Measurements from ENCODE around the gene GNAZ.

The GNAZ gene

DNA sequence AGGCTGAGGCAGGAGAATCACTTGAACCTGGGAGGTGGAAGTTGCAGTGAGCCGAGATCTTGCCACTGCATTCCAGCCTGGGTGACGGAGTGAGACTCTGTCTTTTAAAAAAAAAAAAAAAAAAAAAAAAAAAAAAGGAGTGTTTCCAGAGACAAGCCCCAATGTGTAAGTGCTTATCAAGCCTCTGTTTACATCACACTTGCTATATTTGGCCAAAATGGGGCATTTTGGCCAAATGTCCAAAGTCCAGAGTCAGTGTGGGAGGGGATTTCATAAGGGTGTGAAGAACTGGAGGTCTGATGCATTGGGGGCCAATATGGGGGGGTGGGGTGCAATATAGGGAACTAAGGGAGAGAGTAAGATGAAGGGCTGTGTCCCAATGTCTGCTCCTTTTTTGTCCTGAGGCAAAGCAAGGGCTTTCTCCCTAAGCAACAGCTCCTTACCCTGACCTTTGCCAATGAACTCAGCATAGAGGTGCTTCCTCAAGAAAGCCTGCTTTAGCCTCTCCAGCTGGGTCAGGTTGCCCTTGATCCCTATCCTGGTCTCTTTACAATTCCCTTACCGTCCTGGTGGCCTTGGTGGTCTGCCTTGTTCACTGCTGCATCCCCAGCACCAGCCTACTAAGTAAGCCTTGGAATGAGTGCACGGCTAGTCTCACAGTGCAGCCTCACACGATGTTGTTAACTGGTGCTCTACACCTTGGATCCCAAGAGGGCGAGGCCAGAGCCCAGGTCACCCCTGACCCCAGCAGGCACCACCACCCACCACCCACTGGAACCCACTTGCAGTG, 95.9 kb downstream of the GNAZ start:
- no peak overlapping the region for H3K27ac ChIP-seq
- TF ChIP-seq, protein P1, sequence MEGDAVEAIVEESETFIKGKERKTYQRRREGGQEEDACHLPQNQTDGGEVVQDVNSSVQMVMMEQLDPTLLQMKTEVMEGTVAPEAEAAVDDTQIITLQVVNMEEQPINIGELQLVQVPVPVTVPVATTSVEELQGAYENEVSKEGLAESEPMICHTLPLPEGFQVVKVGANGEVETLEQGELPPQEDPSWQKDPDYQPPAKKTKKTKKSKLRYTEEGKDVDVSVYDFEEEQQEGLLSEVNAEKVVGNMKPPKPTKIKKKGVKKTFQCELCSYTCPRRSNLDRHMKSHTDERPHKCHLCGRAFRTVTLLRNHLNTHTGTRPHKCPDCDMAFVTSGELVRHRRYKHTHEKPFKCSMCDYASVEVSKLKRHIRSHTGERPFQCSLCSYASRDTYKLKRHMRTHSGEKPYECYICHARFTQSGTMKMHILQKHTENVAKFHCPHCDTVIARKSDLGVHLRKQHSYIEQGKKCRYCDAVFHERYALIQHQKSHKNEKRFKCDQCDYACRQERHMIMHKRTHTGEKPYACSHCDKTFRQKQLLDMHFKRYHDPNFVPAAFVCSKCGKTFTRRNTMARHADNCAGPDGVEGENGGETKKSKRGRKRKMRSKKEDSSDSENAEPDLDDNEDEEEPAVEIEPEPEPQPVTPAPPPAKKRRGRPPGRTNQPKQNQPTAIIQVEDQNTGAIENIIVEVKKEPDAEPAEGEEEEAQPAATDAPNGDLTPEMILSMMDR (conservative IDR thresholded peaks at IDR 0.05), result no peak

DNA sequence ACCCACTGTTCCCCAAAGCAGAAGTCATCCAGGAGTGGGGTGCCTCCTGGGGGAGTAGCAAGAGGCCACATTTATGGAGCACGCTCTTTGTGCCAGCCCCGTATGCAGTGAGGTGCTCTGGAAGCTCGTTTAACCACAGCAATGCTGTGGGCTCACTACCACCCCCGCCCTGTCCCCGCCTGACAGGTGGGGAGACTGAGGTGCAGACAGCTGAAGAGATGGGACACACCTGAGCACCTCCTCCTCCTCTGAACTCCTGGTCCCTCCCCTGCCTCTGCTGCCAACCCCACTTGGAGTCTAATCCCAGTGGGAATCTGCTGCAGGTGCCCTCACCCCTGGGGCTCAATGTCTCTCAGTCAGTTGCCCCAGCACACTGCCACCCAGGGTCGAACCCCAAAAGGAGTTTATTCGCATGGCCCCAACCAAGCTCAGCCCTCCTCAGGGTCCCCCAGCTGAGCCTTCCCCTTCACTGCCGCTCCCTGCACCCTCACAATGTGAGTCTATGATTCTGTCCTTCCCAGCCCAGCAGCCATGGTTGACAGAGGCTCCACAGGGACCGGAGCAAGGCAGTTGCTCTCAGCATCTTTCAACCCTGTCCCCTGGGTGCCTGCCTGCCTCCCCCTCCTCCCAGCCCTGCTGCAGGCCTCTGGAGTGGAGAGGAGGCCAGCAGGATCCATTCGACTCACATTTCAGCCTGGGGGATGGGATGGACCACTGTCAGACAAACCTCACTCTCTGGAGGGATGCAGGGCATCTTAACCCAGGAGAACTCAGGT, 96.7 kb downstream of the GNAZ start:
- TF ChIP-seq, protein P1 (conservative IDR thresholded peaks at IDR 0.05), result no peak

DNA sequence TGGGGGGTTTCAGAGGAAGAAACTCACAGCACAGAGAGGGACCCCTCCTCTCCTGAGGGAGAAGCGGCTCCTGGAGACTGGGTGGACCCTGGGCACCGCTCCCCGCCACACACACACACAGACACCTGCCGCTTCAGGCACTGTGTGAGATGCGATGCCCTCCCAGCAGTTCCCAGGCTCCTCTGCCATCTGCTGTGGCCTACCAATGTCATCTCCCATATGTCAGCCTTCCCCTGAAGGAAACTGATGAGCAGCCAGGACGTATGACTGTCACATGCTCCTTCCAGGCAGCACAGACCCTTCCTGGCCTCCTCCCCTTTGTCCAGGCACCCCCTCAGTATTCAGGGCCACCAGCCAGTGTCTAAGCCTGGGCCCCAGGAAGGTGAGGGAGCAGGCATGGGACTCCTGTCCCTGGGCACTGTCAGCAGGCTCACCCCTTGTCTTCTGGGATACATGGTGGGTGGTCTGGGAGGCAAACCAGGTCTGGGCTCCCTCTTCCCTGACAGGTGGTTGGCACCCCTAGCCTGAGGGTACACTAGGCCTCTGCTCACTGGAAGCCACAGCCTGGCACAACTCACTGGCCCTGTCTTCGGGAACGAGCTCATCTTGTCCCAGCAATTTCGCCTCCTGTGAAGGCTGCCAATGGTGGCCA, 98.2 kb downstream of the GNAZ start:
- H3K27ac ChIP-seq, result no peak overlapping the region
- TF ChIP-seq, protein P1 (conservative IDR thresholded peaks at IDR 0.05), result no peak

More for the DNA sequence above, 96.7 kb downstream of the GNAZ start:
- no peak overlapping the region for H3K27ac ChIP-seq

DNA sequence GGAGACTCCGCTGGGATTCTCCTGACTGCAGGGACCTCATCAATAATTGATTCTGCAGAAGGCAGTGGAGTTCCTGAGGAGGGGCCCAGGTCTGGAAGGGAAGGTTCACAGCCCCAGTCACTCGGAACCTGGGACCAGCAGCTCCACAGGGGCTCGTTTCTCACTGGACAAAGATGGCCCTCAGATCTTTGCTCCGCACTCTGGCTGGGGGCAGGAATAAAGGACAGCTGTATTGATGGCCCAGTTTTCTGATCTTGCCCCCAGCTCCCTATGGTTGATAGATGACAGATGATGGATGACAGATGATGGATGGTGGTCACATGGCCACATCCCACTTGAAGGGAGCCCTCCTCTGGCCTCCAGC, 98.7 kb downstream of the GNAZ start:
- TF ChIP-seq, protein P1 (conservative IDR thresholded peaks at IDR 0.05), result no peak
- H3K27ac ChIP-seq, result no peak overlapping the region
